Upper lobe of right lung (tissue), 1 donor: ENCODE data around the gene FAXC. TPM values are rescaled to one million over a fixed set of nuclear protein-coding genes. Genes with fewer than 3 reads are reported as not detected.
A peak's percentile ranks its signal among the peaks of the same experiment; 100 is the strongest.

Experiments used
- ATAC-seq: fragments of 200-7000 bp; cut with Tn5 transposase; one replicate; pipeline ENCODE4 v1.9.1; 2020; ENCODE audit warnings: mild to moderate bottlenecking, moderate library complexity
- DNase-seq: peaks from one replicate; pipeline ENCODE4 v3.0.0-alpha.2; 2020
- H3K27ac ChIP-seq: fragments of 200-600 bp; one replicate; pipeline ENCODE4 v1.8.0; 2022
- H3K27me3 ChIP-seq: fragments of 200-600 bp; one replicate; pipeline ENCODE4 v1.8.0; 2022; ENCODE audit warnings: mild to moderate bottlenecking
- H3K36me3 ChIP-seq: fragments of 200-600 bp; one replicate; pipeline ENCODE4 v1.8.0; 2022
- H3K4me1 ChIP-seq: fragments of 200-600 bp; one replicate; pipeline ENCODE4 v1.8.0; 2022
- H3K4me3 ChIP-seq: fragments of 200-600 bp; one replicate; pipeline ENCODE4 v1.8.0; 2022; ENCODE audit warnings: mild to moderate bottlenecking
- H3K9me3 ChIP-seq: fragments of 200-600 bp; one replicate; pipeline ENCODE4 v1.8.0; 2022
- intact Hi-C: fragments of 100-400 bp; cut with DNase I; formaldehyde crosslinking; loops from one replicate; pipeline ENCODE4 v1.11.0; 2022
- long read RNA-seq: library from polyadenylated mRNA; unstranded; transcript quantifications from one replicate; pipeline ENCODE4 v2.0.0, GENCODE V29; 2021
- total RNA-seq: library from RNA; stranded (reverse); fragmentation: NEBNext Ultra II Directional; extraction: Animal tissue kit (Norgen Biotek cat#: 25700); gene quantifications from one replicate; pipeline ENCODE4 v1.2.1, GENCODE V29; 2021
- TF ChIP-seq, protein P1 (sequence below): fragments of 200-600 bp; IDR thresholded peaks from one replicate; pipeline ENCODE4 v1.8.0; 2022; ENCODE audit warnings: antibody characterized with exemption
- donor health status: DM: no; HTN: yes; CAD: no; lungs with severe emphysema.

Gene FAXC
- total RNA-seq: 5.4 TPM
- long read RNA-seq, full-length matches to known transcripts: 6 of 17 reads
- long read RNA-seq, partial matches to known transcripts: 4 of 17 reads
- long read RNA-seq, other reads (novel, unspliced or antisense): 7 of 17 reads

DNA sequence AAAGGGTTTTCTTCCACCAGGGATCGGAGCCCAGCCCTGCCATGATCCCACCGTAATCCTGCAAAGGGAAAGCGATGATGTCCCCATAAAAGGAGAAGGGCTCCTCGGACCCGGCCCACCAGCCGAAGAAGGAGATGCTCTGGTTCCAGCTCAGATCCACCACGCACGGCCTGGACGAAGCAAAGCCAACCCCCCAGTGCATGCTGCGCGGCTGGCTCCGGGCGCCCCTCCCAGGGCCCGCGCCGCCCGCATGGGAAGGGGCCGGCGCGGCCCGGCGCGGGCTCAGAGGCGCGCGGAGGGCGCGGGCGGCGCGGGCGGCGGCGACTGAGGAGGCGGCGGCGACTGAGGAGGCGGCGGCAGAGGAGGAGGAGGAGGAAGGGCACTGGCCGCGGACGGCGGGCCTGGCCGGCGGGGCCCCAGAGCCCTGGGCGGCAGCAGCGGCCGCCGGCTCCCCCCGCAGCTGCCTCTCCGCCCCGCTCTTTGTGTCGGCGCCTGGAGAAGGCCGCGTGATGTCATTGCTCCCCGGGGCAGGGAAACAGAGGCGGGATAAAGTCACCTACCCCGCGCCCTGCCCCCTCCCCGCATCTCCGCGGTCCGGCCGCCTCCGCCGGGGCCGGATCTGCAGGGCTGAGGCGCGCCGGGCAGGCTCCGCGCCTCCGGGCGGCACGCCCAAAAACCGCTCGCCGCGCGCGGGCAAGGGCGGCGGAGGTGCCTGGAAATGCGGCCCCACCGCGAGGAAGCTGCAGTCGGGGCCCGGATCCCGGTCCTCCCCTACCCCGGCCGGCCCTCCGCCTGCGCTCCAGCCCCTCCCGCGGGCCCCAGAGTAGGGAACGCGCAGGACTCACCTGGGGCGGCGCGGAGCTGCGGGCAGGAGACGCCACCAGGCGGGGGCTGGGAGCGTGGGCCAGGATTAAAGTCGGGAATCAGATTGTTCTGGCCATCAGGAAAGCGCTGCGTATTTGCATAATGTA, at the start of gene FAXC:
Gene FAXC (minus strand): TSS at position 504 of the 971 bp plus-strand sequence. CDS start 302 bp downstream, at position 202.
- Histone ChIP-seq H3K27me3 (peaks cover 35% of the 10 kb centered on the region), H3K36me3 (no peaks in the 10 kb centered on the region), H3K4me1 (no peaks in the 10 kb centered on the region), H3K4me3 (peak within 1 kb of the TSS; percentile 56), H3K27ac (peak within 1 kb of the TSS; percentile 24), H3K9me3 (no peaks in the 10 kb centered on the region)
- TF ChIP-seq, protein P1, sequence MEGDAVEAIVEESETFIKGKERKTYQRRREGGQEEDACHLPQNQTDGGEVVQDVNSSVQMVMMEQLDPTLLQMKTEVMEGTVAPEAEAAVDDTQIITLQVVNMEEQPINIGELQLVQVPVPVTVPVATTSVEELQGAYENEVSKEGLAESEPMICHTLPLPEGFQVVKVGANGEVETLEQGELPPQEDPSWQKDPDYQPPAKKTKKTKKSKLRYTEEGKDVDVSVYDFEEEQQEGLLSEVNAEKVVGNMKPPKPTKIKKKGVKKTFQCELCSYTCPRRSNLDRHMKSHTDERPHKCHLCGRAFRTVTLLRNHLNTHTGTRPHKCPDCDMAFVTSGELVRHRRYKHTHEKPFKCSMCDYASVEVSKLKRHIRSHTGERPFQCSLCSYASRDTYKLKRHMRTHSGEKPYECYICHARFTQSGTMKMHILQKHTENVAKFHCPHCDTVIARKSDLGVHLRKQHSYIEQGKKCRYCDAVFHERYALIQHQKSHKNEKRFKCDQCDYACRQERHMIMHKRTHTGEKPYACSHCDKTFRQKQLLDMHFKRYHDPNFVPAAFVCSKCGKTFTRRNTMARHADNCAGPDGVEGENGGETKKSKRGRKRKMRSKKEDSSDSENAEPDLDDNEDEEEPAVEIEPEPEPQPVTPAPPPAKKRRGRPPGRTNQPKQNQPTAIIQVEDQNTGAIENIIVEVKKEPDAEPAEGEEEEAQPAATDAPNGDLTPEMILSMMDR: peak; percentile 34
- intact Hi-C loops: no loop called here
- DNase-seq (peak; percentile 85), ATAC-seq (peak; percentile 94)

DNA sequence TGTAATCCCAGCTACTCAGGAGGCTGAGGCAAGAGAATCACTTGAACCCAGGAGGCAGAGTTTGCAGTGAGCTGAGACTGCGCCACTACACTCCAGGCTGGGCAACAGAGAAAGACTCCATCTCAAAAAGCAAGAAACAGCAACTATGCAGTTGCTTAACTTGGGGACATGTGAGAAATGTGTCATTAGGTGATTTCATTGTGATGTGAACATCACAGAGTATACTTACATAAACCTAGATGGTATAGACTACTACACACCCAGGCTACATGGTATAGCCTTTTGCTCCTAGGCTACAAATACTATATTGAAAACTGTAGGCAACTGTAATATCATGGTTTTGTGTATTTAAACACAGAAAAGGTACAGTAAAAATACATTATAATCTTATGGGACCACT, 47.8 kb upstream of the FAXC start:
- Histone ChIP-seq H3K9me3 (no peaks in the 10 kb centered on the region), H3K27ac (no peak overlapping the region), H3K27me3 (no peaks in the 10 kb centered on the region), H3K4me3 (no peak overlapping the region), H3K4me1 (no peaks in the 10 kb centered on the region), H3K36me3 (peaks cover 49% of the 10 kb centered on the region)
- ATAC-seq (no peak), DNase-seq (no peak)
- TF ChIP-seq, protein P1: no peak
- intact Hi-C loops: no loop called here

DNA sequence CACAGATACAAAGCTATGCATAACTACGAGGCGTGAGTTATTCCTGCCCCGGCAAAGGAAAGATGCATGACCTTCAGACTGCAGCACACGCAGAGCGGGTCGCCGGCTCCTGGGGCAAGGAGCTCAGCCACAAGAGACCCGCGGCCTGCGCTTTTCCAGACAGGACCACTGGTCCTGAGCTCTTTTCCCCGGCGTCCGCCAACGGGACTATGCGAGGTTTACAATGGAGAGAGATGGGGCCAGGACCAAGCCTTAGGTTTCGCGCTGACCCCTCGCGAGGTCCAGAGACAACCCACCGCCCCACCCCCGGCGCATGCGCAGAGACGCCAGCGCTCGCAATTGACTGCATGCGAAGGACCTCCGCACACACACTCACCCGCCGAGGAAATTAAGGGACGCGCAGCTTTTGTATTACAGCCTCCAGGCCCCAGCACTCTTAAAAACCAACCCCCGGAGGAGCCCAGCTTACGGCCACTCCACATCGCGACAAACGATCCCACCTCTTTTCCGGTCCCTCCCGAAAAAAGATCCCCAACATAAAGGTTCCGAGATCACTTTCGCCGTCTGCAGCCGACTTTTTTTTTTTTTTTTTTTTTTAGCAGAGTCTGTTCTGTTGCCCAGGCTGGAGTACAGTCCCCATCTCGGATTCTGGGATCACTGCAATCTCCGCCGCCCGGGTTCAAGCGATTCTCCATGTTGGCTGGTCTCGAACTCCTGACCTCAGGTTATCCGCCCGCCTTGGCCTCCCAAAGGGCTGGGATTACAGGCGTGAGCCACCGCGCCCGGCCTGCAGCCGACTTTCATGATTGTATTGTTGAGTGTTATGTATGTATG, 44.4 kb upstream of the FAXC start, which contains the start of gene COQ3:
Gene COQ3 (minus strand): TSS at position 498 of the 834 bp plus-strand sequence. CDS start 16 bp downstream, at position 482.
- peak; percentile 88 for DNase-seq
- Histone ChIP-seq H3K36me3 (peaks cover 15% of the 10 kb centered on the region), H3K4me1 (no peaks in the 10 kb centered on the region), H3K4me3 (peak within 1 kb of the TSS; percentile 59), H3K9me3 (no peaks in the 10 kb centered on the region), H3K27ac (peak within 1 kb of the TSS; percentile 81), H3K27me3 (no peaks in the 10 kb centered on the region)
- peak; percentile 92 for ATAC-seq
- intact Hi-C loops: no loop called here
- TF ChIP-seq, protein P1: no peak

DNA sequence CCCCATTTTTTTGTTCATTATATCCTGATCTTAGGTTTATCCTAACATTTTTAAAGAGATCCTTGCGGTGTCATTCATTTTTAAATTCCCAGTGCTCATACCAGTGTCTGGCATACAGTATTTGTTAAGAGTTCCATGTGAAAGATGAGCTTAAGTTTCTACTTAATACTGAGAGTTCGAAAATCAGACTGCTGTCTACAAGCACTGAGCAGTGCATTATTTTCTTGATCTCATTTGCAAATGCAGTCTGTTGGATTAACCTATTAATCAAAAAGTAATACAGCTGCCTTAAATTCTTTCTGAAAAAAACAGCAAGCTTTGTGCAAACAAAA, 43.9 kb upstream of the FAXC start:
- H3K9me3 ChIP-seq: no peaks in the 10 kb centered on the region
- intact Hi-C loops: no loop called here
- DNase-seq: no peak
- H3K27ac ChIP-seq: peak overlapping the region; percentile 81
- H3K36me3 ChIP-seq: peaks cover 10% of the 10 kb centered on the region
- TF ChIP-seq, protein P1: no peak
- no peak for ATAC-seq
- peak overlapping the region; percentile 59 for H3K4me3 ChIP-seq
- H3K4me1 ChIP-seq: no peaks in the 10 kb centered on the region
- no peaks in the 10 kb centered on the region for H3K27me3 ChIP-seq

DNA sequence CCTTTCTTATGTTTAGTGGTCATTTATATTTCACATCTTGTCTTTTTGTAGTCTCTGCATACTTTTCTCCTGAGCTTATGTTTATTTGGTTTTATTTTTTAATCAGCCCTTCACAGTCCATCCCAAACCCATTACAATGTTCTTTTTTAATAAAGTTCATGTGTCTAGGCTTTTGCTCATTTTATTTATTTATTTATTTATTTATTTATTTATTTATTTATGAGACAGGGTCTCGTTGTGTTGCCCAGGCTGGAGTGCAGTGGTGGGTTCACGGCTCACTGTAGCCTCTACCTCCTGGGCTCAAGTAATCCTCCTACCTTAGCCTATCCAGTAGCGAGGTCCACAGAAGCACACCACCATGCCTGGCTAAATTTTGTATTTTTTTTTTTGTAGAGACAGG, 41.4 kb upstream of the FAXC start:
- Histone ChIP-seq H3K27me3 (no peaks in the 10 kb centered on the region), H3K36me3 (no peaks in the 10 kb centered on the region), H3K9me3 (no peaks in the 10 kb centered on the region), H3K27ac (no peak overlapping the region), H3K4me3 (no peak overlapping the region), H3K4me1 (no peaks in the 10 kb centered on the region)
- intact Hi-C loops: no loop called here
- no peak for DNase-seq
- ATAC-seq: no peak
- TF ChIP-seq, protein P1: no peak
